GM23338 (cell line): ENCODE results near the gene HTR1D. TPM values are rescaled to one million over a fixed set of nuclear protein-coding genes. Genes with fewer than 3 reads are reported as not detected.

ENCODE experiments used
- ATAC-seq: fragments of 200-7000 bp; cut with Tn5 transposase; 3 replicates; pipeline ENCODE4 v1.9.1; 2020
- DNase-seq: peaks from one replicate; pipeline ENCODE4 v3.0.0-alpha.2; 2015; ENCODE audit warnings: low spot score
- H2AFZ ChIP-seq: fragments of 200-600 bp; sonication (generic); 2 replicates; pipeline ENCODE4 v1.8.0; 2016; ENCODE audit warnings: antibody characterized with exemption, mild to moderate bottlenecking, moderate library complexity
- H3F3A ChIP-seq: fragments of 200-600 bp; sonication (generic); replicated peaks from 2 replicates; pipeline ENCODE4 v1.8.0; 2017; ENCODE audit warnings: antibody characterized with exemption, mixed run types, low read depth
- H3K27ac ChIP-seq: fragments of 200-600 bp; sonication (generic); 2 replicates; pipeline ENCODE4 v1.6.1; 2016; ENCODE audit warnings: low read depth
- H3K27me3 ChIP-seq: fragments of 200-600 bp; sonication (generic); 2 replicates; pipeline ENCODE4 v1.8.0; 2016; ENCODE audit warnings: mild to moderate bottlenecking, mixed run types, moderate library complexity; ENCODE audit not compliant: insufficient read depth
- H3K36me3 ChIP-seq: fragments of 200-600 bp; sonication (generic); 2 replicates; pipeline ENCODE4 v1.8.0; 2016; ENCODE audit warnings: mild to moderate bottlenecking; ENCODE audit not compliant: insufficient read depth
- H3K4me1 ChIP-seq: fragments of 200-600 bp; sonication (generic); 2 replicates; pipeline ENCODE4 v1.8.0; 2016; ENCODE audit warnings: mild to moderate bottlenecking, moderate library complexity; ENCODE audit not compliant: insufficient read depth
- H3K4me2 ChIP-seq: fragments of 200-600 bp; sonication (generic); 2 replicates; pipeline ENCODE4 v1.7.1; 2017; ENCODE audit warnings: mixed run types
- H3K4me3 ChIP-seq: fragments of 200-600 bp; sonication (generic); 2 replicates; pipeline ENCODE4 v1.6.1; 2016; ENCODE audit warnings: mixed run types
- H3K79me2 ChIP-seq: fragments of 200-600 bp; sonication (generic); replicated peaks from 2 replicates; pipeline ENCODE4 v1.8.0; 2017; ENCODE audit warnings: mild to moderate bottlenecking; ENCODE audit not compliant: insufficient read depth
- H3K9me2 ChIP-seq: fragments of 200-600 bp; sonication (generic); 2 replicates; pipeline ENCODE4 v1.8.0; 2017; ENCODE audit not compliant: insufficient read depth
- H4K20me1 ChIP-seq: fragments of 200-600 bp; sonication (generic); replicated peaks from 2 replicates; pipeline ENCODE4 v1.8.0; 2017; ENCODE audit warnings: mild to moderate bottlenecking; ENCODE audit not compliant: insufficient read depth
- H3K27ac Mint-ChIP-seq: 2 replicates; pipeline ENCODE4 v1.8.0; 2020; ENCODE audit warnings: inconsistent platforms, mild to moderate bottlenecking, moderate library complexity, mixed read lengths
- H3K27me3 Mint-ChIP-seq: 3 replicates; pipeline ENCODE4 v1.8.0; 2022; ENCODE audit warnings: low read depth, mild to moderate bottlenecking, moderate library complexity, mixed read lengths, inconsistent platforms; ENCODE audit not compliant: insufficient read depth, poor library complexity
- H3K36me3 Mint-ChIP-seq: 3 replicates; pipeline ENCODE4 v1.8.0; 2021; ENCODE audit warnings: low read depth, mild to moderate bottlenecking, inconsistent platforms, moderate library complexity, mixed read lengths
- H3K4me1 Mint-ChIP-seq: 3 replicates; pipeline ENCODE4 v1.8.0; 2020; ENCODE audit warnings: mild to moderate bottlenecking, inconsistent platforms, mixed read lengths
- H3K4me3 Mint-ChIP-seq: 3 replicates; pipeline ENCODE4 v1.8.0; 2021; ENCODE audit warnings: moderate library complexity, mild to moderate bottlenecking, inconsistent platforms, mixed read lengths
- H3K9me3 Mint-ChIP-seq: 3 replicates; pipeline ENCODE4 v1.8.0; 2020; ENCODE audit warnings: moderate library complexity, mild to moderate bottlenecking, inconsistent platforms, mixed read lengths
- CREB1 ChIP-seq: fragments of 250-450 bp; sonication (Bioruptor Pico); IDR thresholded peaks from 2 replicates; pipeline ENCODE4 v1.5.0; 2020; ENCODE audit warnings: low read depth, mild to moderate bottlenecking, moderate library complexity
- ETS1 ChIP-seq: IDR thresholded peaks from 2 replicates; pipeline ENCODE4 v1.6.1; 2016; ENCODE audit warnings: antibody characterized with exemption
- EZH2 ChIP-seq: fragments of 200-600 bp; sonication (generic); IDR thresholded peaks from one replicate; pipeline ENCODE4 v1.8.0; 2017; ENCODE audit warnings: antibody characterized with exemption, mild to moderate bottlenecking, low read depth; ENCODE audit not compliant: unreplicated experiment
- EZH2phosphoT487 ChIP-seq: fragments of 200-600 bp; sonication (generic); IDR thresholded peaks from one replicate; pipeline ENCODE4 v1.8.1; 2018; ENCODE audit warnings: antibody characterized with exemption; ENCODE audit not compliant: unreplicated experiment
- JUNB ChIP-seq: IDR thresholded peaks from one replicate; pipeline ENCODE4 v1.6.1; 2016; ENCODE audit warnings: antibody characterized with exemption; ENCODE audit not compliant: unreplicated experiment
- NANOG ChIP-seq: IDR thresholded peaks from 2 replicates; pipeline ENCODE4 v1.6.1; 2016; ENCODE audit warnings: antibody characterized with exemption, borderline replicate concordance
- POLR2AphosphoS5 ChIP-seq: IDR thresholded peaks from 2 replicates; pipeline ENCODE4 v1.6.1; 2016; ENCODE audit warnings: antibody characterized with exemption, low read depth
- REST ChIP-seq: IDR thresholded peaks from one replicate; pipeline ENCODE4 v1.6.1; 2018; ENCODE audit warnings: antibody characterized with exemption; ENCODE audit not compliant: unreplicated experiment
- STAT1 ChIP-seq: IDR thresholded peaks from one replicate; pipeline ENCODE4 v1.6.1; 2016; ENCODE audit warnings: antibody characterized with exemption; ENCODE audit not compliant: unreplicated experiment
- ZNF114 ChIP-seq: fragments of 250-450 bp; sonication (Bioruptor Pico); IDR thresholded peaks from 2 replicates; pipeline ENCODE4 v1.5.0; 2020; ENCODE audit warnings: mild to moderate bottlenecking, moderate library complexity
- long read RNA-seq: library from polyadenylated mRNA; unstranded; transcript quantifications from one replicate; pipeline ENCODE4 v2.0.0, GENCODE V29; 2020; ENCODE audit not compliant: unreplicated experiment
- polyA plus RNA-seq: library from polyadenylated mRNA; unstranded; fragments of >200 nt; fragmentation: Nextera tagmentation; extraction: Ambion mirVana; gene quantifications from 2 replicates; pipeline ENCODE4 v1.2.1, GENCODE V29; 2016
- total RNA-seq: library from RNA; depleted of rRNA; stranded (reverse); fragments of >200 nt; shearing (Covaris generic); gene quantifications from 2 replicates; pipeline ENCODE4 v1.2.3, GENCODE V29; 2014; rRNA removed
- TF ChIP-seq, protein P1 (sequence below), 2 experiments: fragments of 200-600 bp in 1 of 2; sonication (generic) in 1 of 2; conservative IDR thresholded peaks; 2 replicates each; pipeline versions ENCODE4 v1.5.1 to v1.6.1; 2016 to 2017; ENCODE audit warnings: antibody characterized with exemption in 2 of 2, low read depth in 2 of 2, mild to moderate bottlenecking in 2 of 2, moderate library complexity in 1 of 2
- TF ChIP-seq, protein P2 (sequence below): fragments of 250-450 bp; sonication (Bioruptor Pico); IDR thresholded peaks from 2 replicates; pipeline ENCODE4 v1.5.0; 2020; ENCODE audit warnings: mild to moderate bottlenecking, moderate library complexity

Gene HTR1D, protein sequence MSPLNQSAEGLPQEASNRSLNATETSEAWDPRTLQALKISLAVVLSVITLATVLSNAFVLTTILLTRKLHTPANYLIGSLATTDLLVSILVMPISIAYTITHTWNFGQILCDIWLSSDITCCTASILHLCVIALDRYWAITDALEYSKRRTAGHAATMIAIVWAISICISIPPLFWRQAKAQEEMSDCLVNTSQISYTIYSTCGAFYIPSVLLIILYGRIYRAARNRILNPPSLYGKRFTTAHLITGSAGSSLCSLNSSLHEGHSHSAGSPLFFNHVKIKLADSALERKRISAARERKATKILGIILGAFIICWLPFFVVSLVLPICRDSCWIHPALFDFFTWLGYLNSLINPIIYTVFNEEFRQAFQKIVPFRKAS
- 4.1 and 4.7 TPM in 2 replicates for total RNA-seq
- 2.1 and 2.4 TPM in 2 replicates for polyA plus RNA-seq
- long read RNA-seq = 0 reads

- DNase-seq = peak; percentile 88
- TF ChIP-seq EZH2 (no peak), ZNF114 (CRISPR knock-in tag) (no peak), STAT1 (no peak), JUNB (no peak), POLR2AphosphoS5 (no peak), NANOG (no peak), ETS1 (no peak), REST (no peak), CREB1 (CRISPR knock-in tag) (no peak), EZH2phosphoT487 (no peak)
- TF ChIP-seq, protein P1, sequence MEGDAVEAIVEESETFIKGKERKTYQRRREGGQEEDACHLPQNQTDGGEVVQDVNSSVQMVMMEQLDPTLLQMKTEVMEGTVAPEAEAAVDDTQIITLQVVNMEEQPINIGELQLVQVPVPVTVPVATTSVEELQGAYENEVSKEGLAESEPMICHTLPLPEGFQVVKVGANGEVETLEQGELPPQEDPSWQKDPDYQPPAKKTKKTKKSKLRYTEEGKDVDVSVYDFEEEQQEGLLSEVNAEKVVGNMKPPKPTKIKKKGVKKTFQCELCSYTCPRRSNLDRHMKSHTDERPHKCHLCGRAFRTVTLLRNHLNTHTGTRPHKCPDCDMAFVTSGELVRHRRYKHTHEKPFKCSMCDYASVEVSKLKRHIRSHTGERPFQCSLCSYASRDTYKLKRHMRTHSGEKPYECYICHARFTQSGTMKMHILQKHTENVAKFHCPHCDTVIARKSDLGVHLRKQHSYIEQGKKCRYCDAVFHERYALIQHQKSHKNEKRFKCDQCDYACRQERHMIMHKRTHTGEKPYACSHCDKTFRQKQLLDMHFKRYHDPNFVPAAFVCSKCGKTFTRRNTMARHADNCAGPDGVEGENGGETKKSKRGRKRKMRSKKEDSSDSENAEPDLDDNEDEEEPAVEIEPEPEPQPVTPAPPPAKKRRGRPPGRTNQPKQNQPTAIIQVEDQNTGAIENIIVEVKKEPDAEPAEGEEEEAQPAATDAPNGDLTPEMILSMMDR (conservative IDR thresholded peaks at IDR 0.05; ENCODE audit: low read depth in 2 of 2) = no peak
- TF ChIP-seq, protein P2, sequence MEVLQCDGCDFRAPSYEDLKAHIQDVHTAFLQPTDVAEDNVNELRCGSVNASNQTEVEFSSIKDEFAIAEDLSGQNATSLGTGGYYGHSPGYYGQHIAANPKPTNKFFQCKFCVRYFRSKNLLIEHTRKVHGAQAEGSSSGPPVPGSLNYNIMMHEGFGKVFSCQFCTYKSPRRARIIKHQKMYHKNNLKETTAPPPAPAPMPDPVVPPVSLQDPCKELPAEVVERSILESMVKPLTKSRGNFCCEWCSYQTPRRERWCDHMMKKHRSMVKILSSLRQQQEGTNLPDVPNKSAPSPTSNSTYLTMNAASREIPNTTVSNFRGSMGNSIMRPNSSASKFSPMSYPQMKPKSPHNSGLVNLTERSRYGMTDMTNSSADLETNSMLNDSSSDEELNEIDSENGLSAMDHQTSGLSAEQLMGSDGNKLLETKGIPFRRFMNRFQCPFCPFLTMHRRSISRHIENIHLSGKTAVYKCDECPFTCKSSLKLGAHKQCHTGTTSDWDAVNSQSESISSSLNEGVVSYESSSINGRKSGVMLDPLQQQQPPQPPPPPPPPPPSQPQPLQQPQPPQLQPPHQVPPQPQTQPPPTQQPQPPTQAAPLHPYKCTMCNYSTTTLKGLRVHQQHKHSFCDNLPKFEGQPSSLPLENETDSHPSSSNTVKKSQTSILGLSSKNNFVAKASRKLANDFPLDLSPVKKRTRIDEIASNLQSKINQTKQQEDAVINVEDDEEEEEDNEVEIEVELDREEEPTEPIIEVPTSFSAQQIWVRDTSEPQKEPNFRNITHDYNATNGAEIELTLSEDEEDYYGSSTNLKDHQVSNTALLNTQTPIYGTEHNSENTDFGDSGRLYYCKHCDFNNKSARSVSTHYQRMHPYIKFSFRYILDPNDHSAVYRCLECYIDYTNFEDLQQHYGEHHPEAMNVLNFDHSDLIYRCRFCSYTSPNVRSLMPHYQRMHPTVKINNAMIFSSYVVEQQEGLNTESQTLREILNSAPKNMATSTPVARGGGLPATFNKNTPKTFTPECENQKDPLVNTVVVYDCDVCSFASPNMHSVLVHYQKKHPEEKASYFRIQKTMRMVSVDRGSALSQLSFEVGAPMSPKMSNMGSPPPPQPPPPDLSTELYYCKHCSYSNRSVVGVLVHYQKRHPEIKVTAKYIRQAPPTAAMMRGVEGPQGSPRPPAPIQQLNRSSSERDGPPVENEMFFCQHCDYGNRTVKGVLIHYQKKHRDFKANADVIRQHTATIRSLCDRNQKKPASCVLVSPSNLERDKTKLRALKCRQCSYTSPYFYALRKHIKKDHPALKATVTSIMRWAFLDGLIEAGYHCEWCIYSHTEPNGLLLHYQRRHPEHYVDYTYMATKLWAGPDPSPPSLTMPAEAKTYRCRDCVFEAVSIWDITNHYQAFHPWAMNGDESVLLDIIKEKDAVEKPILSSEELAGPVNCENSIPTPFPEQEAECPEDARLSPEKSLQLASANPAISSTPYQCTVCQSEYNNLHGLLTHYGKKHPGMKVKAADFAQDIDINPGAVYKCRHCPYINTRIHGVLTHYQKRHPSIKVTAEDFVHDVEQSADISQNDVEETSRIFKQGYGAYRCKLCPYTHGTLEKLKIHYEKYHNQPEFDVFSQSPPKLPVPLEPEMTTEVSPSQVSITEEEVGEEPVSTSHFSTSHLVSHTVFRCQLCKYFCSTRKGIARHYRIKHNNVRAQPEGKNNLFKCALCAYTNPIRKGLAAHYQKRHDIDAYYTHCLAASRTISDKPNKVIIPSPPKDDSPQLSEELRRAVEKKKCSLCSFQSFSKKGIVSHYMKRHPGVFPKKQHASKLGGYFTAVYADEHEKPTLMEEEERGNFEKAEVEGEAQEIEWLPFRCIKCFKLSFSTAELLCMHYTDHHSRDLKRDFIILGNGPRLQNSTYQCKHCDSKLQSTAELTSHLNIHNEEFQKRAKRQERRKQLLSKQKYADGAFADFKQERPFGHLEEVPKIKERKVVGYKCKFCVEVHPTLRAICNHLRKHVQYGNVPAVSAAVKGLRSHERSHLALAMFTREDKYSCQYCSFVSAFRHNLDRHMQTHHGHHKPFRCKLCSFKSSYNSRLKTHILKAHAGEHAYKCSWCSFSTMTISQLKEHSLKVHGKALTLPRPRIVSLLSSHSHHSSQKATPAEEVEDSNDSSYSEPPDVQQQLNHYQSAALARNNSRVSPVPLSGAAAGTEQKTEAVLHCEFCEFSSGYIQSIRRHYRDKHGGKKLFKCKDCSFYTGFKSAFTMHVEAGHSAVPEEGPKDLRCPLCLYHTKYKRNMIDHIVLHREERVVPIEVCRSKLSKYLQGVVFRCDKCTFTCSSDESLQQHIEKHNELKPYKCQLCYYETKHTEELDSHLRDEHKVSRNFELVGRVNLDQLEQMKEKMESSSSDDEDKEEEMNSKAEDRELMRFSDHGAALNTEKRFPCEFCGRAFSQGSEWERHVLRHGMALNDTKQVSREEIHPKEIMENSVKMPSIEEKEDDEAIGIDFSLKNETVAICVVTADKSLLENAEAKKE (CRISPR knock-in tag) = no peak
These were observed at the start of gene HTR1D for GRCh38 chr1:23217421-23218115. HTR1D (minus strand) TSS chr1:23217502; CDS start chr1:23194219, 23,283 bp downstream.

More at GRCh38 chr1:23217421-23218115, at the start of gene HTR1D:
- Histone ChIP-seq H4K20me1 (no peaks in the 10 kb centered on the region; the same call in 1 of the 2 replicates), H3K4me1 (peaks cover 20% of the 10 kb centered on the region), H3K4me3 (peak within 1 kb of the TSS; percentile 84), H3K36me3 (no peaks in the 10 kb centered on the region), H3K4me2 (peak within 1 kb of the TSS; percentile 98), H2AFZ (peak within 1 kb of the TSS; percentile 99), H3K27ac (no peak within 1 kb of the TSS), H3K9me2 (no peaks in the 10 kb centered on the region), H3K79me2 (peaks cover 8% of the 10 kb centered on the region; the same call in 1 of the 2 replicates), H3K27me3 (peaks cover 18% of the 10 kb centered on the region), H3F3A (0 out of 2 replicates have a peak, but pooled peaks cover 5% of the 10 kb centered on the region)
- ATAC-seq = peak; percentile 71
- no peak within 1 kb of the TSS for H3K27ac Mint-ChIP-seq
- peaks cover 21% of the 10 kb centered on the region for H3K4me1 Mint-ChIP-seq
- no peaks in the 10 kb centered on the region for H3K36me3 Mint-ChIP-seq
- peaks cover 20% of the 10 kb centered on the region for H3K27me3 Mint-ChIP-seq
- H3K9me3 Mint-ChIP-seq = no peaks in the 10 kb centered on the region
- H3K4me3 Mint-ChIP-seq = peak within 1 kb of the TSS; percentile 77
